Fibroblast of gingiva (primary cell): Measurements from ENCODE around the gene CDYL2.
"Not testable (repeated sequence)": the region's sequence is repeated elsewhere in the genome, so short reads cannot be mapped to it uniquely, and the experiment has no call there.

Source experiments
- DNase-seq: peaks from one replicate; pipeline ENCODE4 v3.0.0-alpha.2; 2011; ENCODE audit warnings: low read depth

CDYL2 gene

DNA sequence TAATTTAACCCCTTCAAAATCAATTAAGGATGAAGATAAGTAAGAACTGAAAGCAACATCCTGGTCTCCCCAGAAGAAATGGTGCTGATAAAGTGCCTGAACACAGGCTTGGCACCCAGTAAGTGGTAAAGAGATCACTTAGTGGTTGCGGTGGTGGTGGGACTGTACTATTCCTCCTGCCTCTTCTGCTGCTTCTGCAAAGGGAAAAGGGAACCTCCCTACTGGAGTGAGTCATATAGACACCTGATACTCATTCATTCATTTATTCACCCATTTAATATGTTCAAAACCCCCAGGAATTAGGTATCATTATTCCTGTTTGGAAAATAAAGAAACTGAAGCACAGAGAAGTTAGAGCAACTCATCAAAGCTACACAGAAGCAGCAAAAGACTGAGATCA is 60.6 kb downstream of the CDYL2 start:
- no peak for DNase-seq

DNA sequence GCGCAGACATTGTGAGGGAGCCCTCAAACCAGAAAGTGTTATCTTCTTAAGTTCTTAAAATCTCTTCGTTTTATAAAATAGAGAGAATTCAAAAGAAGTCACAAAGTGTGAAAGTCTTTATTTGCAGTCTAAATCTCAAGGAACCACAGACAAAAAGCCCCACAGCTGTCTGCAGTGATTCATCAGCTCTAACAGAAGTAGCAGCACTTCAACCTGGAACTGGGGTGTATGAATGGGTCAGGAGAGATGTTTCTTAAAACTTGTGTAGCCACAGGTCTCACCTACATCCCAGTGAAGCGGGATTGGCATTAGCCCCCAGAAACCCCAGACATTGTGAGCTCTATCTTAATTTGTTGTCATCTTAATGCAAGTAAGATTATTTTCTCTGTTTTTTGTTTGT is 61.1 kb downstream of the CDYL2 start:
- no peak for DNase-seq

DNA sequence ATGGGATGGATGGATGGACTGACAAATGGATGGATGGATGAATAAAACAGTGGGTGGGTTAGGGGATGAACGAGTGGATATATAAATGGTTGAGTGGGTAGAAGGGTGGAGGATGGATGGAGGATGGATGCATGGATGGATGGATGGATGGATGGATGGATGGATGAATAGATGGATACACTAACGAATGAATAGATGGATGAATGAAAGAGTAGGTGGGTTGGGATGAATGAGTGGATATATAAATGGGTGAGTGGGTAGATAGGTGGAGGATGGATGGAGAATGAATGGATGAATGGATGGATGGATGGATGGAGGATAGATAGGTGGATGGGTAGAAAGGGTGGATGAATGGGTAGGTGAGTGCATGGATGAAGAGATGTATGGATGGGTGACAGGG is 62.1 kb downstream of the CDYL2 start:
- no peak for DNase-seq

DNA sequence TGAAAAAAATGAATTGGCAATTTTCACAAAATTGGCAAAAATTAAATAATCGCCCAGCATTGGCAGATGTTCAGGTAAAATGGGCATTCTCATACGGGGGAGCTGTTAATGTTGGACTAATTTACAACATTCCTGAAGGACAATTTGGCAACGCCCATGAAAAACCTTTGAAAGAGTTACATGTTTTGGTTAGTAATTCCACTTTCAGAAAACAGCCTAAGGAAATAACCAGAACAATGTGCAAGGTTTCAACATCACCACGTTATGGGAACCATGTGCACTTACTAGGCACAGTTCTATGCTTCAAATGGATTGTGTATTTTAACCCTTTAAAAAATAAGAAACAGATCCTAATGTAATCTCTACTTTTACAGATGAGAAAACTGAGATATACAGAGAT is 62.7 kb downstream of the CDYL2 start:
- DNase-seq, result no peak

DNA sequence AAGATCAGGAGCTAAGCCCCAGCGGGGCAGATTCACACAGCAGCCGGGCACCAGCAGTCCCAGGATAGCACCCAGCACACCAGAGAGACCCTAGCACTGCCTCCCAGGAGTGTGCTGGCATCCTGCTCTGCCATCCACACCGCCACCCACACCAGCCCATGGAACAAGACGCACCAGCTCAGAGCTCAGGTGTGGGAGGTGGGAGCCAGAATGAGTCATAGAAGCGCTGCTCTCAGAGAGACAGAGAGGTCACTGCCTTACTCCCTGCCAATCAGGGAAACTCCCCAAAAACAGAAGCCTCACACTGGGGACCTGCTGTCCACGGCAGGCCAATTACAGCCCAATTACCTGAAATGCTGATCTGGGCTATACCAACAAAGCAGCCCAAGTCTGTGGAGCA is 64.9 kb downstream of the CDYL2 start:
- DNase-seq, result no peak

DNA sequence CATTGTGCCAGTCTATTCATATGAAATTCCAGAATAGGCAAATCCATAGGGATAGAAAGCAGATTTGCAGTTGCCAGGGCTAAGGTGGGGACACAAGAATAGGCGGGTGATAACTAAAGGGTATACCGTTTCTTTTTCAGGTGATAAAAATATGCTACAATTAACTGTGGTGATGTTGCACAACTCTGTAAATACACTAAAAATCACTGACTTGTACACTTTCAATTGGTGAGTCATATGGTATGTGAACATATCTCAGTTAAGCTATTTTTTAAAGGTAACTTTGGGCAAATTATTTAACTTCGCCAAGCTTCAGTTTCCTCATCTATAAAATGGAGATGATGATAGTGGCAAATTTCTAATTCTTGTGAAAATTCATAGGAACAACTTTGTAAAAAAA is 65.9 kb downstream of the CDYL2 start:
- no peak for DNase-seq

DNA sequence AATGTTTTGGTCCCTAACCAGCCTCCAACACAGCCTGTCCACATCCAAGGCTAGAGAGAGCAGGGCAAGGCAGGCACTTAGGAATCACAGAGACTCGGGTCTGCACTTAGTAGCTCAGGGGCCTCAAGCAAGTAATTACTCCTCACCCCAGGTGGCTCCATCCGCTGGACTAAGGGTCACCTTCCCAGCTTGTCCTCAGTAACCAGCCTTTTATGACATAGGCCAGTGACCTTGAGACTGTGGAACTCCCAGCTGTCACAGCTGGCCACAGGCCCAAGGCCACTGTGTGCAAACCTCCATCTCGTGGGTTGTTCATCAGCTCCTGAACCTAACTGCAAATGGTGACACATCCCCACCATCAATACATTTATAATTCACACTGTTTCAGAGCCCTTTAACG is 68.6 kb downstream of the CDYL2 start:
- no peak for DNase-seq

DNA sequence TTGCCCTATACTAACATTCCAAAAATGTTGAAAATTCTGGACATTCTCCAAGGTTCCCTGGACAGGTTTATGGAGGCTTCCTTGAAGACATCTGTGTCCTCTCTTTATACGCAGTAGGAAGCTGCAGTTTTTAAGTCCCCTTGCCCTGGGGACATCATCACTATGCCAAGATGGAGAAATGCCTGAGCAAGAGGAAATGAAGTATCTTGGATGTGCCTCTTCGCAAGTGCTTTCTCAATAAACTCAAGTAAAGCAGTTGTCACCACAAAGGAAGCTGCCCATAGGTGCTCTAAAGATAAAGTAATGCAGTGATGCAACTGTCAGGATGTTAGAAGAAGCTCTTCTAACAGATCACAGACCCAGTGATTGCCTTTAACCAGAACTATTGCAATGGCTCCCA is 71.0 kb downstream of the CDYL2 start:
- no peak for DNase-seq

DNA sequence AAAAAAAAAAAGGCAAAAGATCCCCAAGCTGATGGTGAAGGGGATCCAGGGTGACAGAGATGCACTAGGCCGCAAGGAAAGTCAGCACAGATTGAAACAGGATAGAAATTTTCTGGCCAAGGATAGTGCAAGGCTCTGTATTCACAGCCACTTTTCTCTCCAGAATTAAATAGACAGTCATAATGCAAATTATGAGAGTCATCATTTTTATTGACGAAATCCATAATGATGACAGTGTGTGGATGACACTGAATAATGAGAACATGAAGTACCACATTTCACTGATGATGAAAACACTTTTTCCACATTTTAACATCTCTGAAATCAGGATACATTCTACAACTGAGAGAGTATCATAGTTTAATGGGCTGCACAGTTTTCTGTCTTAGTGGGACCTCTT is 72.5 kb downstream of the CDYL2 start:
- DNase-seq, result no peak

DNA sequence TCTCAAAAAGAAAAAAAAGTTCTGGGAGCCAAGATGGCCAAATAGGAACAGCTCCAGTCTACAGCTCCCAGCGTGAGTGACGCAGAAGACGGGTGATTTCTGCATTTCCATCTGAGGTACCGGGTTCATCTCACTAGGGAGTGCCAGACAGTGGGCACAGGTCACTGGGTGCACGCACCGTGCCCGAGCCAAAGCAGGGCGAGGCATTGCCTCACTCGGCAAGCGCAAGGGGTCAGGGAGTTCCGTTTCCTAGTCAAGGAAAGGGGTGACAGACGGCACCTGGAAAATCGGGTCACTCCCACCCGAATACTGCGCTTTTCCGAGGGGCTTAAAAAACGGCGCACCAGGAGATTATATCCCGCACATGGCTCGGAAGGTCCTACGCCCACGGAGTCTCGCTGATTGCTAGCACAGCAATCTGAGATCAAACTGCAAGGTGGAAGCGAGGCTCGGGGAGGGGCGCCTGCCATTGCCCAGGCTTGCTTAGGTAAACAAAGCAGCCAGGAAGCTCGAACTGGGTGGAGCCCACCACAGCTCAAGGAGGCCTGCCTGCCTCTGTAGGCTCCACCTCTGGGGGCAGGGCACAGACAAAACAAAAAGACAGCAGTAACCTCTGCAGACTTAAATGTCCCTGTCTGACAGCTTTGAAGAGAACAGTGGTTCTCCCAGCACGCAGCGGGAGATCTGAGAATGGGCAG is 77.2 kb downstream of the CDYL2 start:
- DNase-seq, result not testable (repeated sequence)

DNA sequence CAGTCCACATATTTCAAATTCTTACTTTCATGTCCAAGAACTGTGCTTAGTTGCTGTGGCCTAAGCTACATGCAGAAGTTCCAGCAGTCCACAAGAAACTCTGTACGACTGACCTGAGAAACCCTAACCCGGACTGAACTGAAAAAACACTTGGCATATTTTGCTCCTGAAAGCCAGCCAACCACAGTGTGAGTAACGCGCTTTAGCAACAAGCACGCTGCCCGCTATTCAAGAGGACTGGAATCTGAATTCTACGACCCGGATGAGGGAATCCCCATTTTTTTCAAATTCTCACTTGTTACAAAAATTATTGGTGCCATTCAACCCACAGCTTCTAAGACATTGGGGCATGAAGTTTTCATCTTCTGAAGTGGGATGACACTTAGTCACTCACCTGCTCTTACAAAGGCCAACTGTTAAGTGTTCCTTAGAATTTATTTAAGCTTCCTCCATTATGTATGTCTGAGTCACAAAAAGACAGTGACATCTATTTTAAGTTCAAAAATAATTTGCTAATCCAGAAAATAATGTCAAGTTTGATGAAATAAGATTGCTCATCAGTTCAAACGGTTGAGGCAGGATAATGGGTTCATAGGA is 78.7 kb downstream of the CDYL2 start:
- no peak for DNase-seq

DNA sequence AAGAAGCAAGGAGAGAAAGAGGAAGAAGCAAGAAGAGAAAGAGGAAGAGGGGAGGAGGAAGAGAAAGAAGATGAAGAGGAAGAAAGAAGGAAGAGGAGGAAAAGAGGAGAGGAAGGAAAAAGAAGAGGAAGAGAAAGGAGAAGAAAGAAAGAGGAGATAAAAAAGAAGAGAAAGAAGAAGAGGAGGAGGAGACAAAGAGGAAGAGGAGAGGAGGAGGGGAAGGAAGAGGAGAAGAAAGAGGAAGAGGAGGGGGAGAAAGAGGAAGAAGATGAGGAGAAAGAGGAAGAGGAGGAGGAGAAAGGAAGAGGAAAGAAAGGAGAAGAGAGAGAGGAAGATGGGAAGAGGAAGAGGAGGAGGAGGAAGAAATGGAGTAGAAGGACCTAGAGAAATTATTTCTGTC is 80.4 kb downstream of the CDYL2 start:
- DNase-seq, result no peak

DNA sequence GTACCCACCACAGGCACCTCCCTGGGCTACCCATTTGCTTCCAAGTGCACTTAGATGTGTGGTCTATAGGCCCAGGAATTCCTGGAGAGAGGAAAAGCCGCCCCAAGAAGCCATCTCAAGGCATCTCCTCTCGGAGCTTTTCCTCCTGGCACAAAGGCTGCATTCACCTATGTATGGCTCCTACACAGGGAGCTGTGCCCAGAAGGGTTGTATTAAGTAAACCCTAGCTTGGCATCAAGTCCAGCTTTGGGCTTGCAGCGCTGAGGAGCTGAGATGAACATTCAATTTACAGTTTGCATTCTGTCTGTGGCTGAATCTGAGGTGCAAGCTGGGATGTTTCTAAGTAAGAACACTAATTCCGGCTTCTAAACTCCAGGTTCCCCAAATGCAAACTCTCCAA is 81.3 kb downstream of the CDYL2 start:
- no peak for DNase-seq

DNA sequence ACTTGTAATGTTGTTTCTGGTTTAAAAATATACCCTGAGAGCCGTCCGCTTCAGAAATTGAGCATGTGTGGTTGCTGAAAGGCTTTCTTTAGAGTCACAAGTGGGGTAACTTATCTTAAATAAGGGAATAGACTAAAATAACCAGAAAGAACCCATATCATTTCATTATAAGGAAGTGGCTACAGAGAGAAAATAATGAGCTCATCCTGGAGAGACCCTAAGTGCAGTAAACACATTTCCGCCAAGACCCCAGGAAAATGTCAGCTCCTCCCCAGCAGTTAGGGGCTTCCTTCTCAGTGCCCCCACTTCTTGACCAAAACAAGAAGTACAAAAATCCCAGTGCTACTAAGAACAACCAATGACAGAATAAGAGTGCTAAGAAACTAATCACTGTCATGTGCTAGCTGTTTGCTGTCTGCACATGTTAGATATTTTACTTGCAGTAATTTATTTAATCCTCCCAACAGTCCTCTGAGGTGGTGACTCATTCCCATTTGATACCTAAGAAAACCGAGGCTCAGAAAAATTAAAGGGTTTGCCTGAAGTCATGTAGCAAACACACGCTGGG is 83.5 kb downstream of the CDYL2 start:
- no peak for DNase-seq

DNA sequence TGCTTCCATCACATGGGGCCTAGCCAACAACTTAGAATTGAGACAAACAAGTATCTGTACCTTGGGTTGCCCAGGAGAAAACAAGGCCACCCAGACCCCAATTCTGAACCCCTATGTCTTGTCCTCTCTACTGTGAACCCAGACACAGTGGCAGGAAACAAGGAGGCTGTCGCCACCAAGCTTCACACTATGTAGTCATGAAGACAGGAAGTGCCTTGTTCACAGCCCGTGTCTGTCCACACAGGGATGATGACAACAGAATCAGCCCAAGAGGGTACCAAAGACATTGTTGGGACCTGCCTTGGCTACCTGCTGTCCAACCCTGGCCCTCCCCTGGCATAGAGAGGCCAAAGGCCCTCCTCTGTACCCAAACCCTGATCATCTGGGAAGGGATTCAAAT is 84.8 kb downstream of the CDYL2 start:
- no peak for DNase-seq

DNA sequence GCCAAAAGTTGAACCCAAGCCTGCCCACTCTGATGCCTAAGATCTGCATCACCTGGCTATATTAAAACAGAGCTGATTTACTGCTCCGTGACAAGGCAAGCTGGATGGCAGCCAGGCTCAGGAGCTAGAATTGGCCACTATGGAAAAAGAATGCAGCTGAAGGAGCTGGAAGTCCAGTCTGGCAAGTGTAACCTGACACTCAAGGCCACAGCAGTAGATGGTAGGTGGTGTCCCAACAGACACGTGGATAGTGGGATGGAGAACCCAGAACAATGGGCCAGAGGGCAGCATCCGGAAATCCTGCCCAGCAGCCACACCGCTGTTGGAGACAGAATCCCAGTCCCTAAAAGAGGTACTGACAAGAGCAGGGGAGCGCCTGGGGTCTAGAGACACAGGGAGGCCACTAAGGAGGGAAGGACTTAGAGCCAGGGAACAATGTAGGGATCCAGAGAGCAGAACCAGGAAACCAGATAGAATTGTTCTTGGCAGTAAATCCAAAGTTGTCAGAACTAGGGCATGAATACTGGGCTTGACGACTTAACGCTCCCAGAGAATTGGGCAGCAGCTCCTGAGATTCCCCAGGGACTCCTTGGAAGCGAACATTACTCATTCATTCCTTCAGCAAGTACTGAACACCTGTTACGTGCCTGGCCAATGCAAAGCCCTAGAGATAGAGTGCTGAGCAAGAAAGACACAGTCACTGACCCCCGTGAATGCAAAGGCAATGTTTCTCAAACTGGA is 85.7 kb downstream of the CDYL2 start:
- DNase-seq, result no peak

DNA sequence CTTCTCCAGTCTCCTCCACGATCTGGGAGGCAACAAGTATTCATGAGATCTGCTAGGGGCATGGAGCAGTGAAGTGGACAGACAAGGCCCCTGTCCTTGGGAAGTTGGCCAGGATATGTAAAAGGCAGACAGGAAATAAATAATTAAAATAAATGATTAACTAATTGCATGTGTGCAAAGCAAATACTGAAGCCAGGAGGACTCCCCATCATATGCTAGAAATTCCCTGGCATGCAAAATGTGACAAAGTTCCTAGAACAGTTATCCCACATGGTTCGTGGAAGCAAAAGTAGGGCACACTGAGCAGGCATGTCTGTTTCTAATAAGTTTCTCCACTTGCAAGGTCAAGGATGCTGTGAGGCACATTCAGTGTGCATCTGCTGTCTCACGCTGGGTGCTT is 86.8 kb downstream of the CDYL2 start:
- no peak for DNase-seq

DNA sequence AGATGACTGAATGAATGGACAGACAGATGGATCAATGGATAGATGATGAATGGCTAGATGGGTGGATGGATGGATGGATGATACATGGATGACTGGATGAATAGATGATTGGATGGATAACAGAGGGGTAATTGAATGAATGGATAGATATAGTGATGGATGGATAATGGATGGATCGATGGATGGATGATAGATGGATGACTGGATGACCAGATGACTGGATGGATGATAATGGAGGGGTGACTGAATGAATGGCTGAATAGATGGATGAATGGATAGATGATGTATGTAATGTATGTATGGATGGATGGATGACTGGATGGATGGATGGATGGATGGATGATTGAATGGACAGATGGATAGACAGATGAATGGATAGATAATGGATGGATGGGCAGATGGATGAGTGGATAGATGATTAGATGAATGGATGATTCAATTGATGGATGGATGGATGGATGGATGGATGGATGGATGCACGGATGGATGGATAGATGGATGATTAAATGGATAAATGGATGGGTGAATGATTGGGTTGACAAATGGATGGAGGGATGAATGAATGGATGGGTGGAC is 87.7 kb downstream of the CDYL2 start:
- no peak for DNase-seq

DNA sequence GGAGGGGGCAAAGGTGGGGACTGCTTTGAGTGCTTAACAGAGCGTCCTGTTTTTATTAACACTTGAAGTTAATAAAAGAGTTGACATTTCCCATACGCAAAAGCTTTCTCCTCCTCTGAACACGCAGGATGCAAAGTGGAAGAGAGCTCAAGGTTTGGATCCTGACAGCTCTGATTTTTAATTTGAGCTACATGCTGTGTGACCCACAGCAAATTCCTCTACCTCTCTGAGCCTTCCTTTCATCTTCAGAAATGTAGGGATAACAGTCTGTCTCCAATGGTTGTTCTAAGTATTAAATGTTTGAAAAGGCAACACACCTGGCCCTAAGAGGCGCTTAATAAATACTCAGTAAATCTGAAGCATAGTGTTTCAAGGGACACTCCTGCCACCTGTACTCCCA is 93.0 kb downstream of the CDYL2 start:
- DNase-seq, result no peak

DNA sequence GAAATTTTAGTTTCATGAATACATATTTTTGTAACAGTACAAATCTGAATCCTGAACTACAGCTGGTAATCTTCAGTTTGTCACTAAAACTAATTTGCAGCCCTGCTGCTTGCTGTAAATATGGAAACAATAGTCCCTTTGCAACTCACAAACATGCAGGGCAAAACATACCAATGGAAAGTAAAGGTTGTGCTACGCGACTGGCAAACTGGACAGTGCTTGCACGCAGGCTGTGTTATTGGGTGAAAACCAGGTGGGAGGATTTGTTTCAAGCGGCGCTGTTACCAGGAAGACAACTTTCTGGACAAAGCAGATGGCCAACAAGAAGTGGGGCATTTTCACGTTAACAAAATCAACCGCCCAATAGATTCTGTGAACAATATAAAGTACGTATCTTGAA is 93.5 kb downstream of the CDYL2 start:
- DNase-seq, result no peak

DNA sequence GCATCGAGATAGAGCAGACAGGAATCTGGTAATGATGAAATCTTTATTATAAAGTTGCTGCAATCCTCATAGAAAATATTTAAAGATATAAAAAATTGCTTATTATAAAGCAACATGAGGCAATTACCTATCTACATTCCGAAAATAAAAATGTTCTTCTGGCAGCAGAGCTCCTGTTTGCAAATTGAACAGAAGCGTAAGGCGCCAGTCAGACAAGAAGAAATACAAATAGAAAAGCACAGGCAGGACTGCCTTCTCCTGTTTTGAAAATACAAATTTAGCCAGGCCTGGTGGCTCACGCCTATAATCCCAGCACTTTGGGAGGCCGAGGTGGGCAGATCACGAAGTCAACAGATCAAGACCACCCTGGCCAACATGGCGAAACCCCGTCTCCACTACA is 95.6 kb downstream of the CDYL2 start:
- DNase-seq, result no peak

DNA sequence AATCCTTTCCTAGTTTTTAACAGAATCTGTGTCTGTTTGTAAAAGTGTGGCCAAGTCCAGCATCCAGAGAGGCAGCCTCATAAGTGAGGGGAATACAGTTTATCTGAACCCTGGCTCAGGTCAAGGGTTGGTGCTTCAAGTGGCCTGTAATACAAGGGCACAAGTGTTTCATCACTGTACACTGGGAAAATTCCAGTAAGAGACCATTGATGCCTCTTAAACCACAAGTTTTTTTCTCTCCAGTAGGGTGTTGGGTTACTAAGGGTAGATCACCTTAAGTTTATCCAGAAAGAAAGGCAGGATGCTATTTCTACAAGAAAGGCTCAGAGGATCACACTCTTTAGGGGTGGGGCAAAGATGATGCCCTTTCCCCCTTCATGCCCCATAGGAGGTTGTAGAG is 96.7 kb downstream of the CDYL2 start:
- DNase-seq, result no peak

DNA sequence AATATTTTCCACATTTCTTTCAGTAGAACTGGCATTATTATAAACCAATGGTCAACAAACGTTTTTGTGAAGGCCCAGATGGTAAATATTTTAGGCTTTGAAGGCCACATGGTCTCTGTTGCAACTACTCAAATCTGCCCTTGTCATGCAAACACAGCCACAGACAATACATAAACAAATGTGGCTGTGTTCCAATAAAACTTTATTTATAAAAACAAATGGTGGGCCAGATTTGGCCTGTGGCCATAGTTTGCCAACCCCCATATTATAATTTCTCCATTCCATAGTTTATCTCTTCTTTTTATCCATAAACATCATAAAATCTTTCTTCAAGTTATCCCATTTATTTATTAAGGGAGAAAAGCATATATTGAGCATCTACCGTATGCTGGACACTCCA is 98.8 kb downstream of the CDYL2 start:
- no peak for DNase-seq
